H1 (cell line): Measurements from ENCODE around the gene SORBS1. TPM values are rescaled to one million over a fixed set of nuclear protein-coding genes. Genes with fewer than 3 reads are reported as not detected.

Experiments
- CTBP2 ChIP-seq: IDR thresholded peaks from 2 replicates; pipeline ENCODE4 v1.7.0; 2011; ENCODE audit warnings: borderline replicate concordance, mild to moderate bottlenecking, moderate library complexity, mixed read lengths, low read length; ENCODE audit not compliant: insufficient read depth, insufficient read length
- KDM4A ChIP-seq: IDR thresholded peaks from one replicate; pipeline ENCODE4 v1.7.1; 2012; ENCODE audit warnings: low read depth, mild to moderate bottlenecking, moderate library complexity, low read length, inconsistent platforms; ENCODE audit not compliant: severe bottlenecking
- SAP30 ChIP-seq: fragments of 300-600 bp; sonication (generic); IDR thresholded peaks from 2 replicates; pipeline ENCODE4 v1.7.1; 2012; ENCODE audit warnings: low read length, moderate library complexity, mild to moderate bottlenecking, inconsistent platforms; ENCODE audit not compliant: insufficient read depth, insufficient replicate concordance
- SIRT6 ChIP-seq: IDR thresholded peaks from one replicate; pipeline ENCODE4 v1.7.1; 2012; ENCODE audit warnings: low read length, inconsistent platforms
- SP1 ChIP-seq: IDR thresholded peaks from 2 replicates; pipeline ENCODE4 v1.6.1; 2011; ENCODE audit warnings: low read depth, low read length
- TAF7 ChIP-seq: optimal IDR thresholded peaks from 2 replicates; pipeline ENCODE3; 2011; ENCODE audit warnings: low read depth, mild to moderate bottlenecking, inconsistent platforms, low read length, moderate library complexity, borderline replicate concordance
- polyA plus RNA-seq, 7 experiments: library from polyadenylated mRNA; depleted of rRNA in 3 of 7; stranded (reverse) in 5 of 7; unstranded in 2 of 7; fragments of >200 nt in 5 of 7; fragments of 200-250 nt in 2 of 7; gene quantifications; 1 replicate in 5 of 7; 2 replicates in 1 of 7; 4 replicates in 1 of 7; pipeline versions ENCODE4 v1.2.1 to v1.2.3, GENCODE V29; 2011 to 2013; ENCODE audit warnings: missing spikeins in 2 of 7, mixed read lengths in 2 of 7
- total RNA-seq: library from RNA; stranded (reverse); fragmentation: NEBNext Ultra II Directional; extraction: Animal tissue kit (Norgen Biotek cat#: 25700); gene quantifications from 2 replicates; pipeline ENCODE4 v1.2.1, GENCODE V29; 2021
- TF ChIP-seq, protein P1 (sequence below): IDR thresholded peaks from 2 replicates; pipeline ENCODE4 v1.6.1; 2011; ENCODE audit warnings: low read depth, mild to moderate bottlenecking, low read length; ENCODE audit not compliant: insufficient read depth
- TF ChIP-seq, protein P2 (sequence below): IDR thresholded peaks from 2 replicates; pipeline ENCODE4 v1.6.1; 2012; ENCODE audit warnings: inconsistent platforms

Gene SORBS1
- total and polyA plus RNA-seq, 2 of the 8 experiments (the other 6 are each of a cell fraction or from before 2014, with no cell fraction given), result 16.0 to 35.0 TPM

DNA sequence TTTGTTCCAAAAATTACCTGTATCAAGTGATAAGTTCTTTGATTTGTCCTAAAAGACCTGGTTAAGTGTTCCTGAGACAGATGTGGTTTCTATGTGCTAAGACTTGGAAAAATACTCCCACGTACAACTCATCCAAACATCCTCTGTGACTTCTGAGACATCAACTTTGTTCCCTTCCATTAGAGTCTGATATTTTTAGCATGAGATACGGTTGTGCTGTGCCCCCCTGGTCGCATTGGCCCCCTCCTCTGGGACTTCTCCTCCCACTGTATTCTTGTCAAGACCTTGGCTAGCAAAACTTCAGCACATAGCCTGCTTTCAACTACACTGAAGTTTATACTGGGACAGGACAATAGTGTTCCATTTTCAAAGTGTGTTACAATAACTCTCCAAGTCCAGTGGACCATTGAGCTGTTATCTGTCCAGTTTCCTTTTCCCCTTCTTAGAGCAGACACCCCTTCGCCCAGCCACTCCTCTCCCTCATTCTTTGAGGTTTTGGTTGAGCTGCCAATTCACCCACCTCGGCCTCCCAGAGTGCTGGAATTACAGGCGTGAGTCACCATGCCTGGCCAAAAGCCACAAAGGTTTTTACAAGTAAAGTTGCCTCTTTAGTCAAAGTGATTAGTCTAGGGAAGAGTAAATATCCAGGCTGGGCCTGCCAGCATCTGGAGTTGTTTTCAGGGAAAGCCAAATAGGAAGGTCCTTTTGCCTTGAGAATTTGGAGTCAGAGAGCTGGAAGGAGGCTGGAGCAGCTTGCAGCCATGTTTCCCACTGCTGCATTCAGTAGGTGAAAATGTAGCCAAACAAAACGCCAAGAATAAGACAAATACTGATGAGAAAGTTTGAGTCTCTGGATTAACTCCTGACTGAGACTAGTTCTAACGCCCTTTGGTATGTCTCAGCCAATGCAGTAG is 252.5 kb downstream of the SORBS1 start (continued):
- TF ChIP-seq SP1, result no peak
- TF ChIP-seq SIRT6, result no peak
- TF ChIP-seq, protein P1, sequence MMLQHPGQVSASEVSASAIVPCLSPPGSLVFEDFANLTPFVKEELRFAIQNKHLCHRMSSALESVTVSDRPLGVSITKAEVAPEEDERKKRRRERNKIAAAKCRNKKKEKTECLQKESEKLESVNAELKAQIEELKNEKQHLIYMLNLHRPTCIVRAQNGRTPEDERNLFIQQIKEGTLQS, result no peak
- TF ChIP-seq KDM4A, result no peak
- TF ChIP-seq, protein P2, sequence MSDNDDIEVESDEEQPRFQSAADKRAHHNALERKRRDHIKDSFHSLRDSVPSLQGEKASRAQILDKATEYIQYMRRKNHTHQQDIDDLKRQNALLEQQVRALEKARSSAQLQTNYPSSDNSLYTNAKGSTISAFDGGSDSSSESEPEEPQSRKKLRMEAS, result no peak
- TF ChIP-seq TAF7, result no peak
- no peak for TF ChIP-seq CTBP2
- TF ChIP-seq SAP30, result no peak
- TF ChIP-seq, all 59 proteins: peak for 0
